Activated CD4-positive, alpha-beta T cell treated with anti-CD3 and anti-CD28 coated beads, Interleukin-2, amount 50 U/mL, for 16 hours (primary cell): Measurements from ENCODE around the gene GRIK3.
"Not testable (repeated sequence)": the region's sequence is repeated elsewhere in the genome, so short reads cannot be mapped to it uniquely, and the experiment has no call there.

Source experiments
- DNase-seq: peaks from one replicate; pipeline ENCODE4 v3.0.0-alpha.2; 2020

The GRIK3 gene

DNA sequence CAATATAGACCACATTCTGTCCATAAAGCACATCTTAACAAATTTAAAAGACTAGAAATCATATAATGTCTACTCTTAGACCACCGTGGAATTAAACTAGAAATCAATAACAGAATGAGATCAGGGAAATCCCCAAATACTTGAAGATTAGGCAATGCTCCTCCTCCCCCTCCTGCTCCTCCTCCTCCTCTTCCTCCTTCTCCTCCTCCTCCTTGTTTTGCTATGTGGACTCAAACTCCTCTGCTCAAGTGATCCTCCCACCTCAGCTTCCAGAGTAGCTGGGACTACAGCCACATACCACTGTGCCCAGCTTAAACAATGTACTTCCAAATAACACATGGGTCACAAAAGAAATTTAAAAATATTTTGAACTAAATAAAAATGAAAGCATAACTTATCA is 134.2 kb downstream of the GRIK3 start:
- no peak for DNase-seq

GRCh38 chr1:36897813-36898212 is 136.5 kb downstream of the GRIK3 start:
- not testable (repeated sequence) for DNase-seq

- no peak for DNase-seq
Observed at GRCh38 chr1:36894824-36895223, 139.5 kb downstream of the GRIK3 start.

- DNase-seq, result no peak
Observed at GRCh38 chr1:36890776-36891175, 143.5 kb downstream of the GRIK3 start.

DNA sequence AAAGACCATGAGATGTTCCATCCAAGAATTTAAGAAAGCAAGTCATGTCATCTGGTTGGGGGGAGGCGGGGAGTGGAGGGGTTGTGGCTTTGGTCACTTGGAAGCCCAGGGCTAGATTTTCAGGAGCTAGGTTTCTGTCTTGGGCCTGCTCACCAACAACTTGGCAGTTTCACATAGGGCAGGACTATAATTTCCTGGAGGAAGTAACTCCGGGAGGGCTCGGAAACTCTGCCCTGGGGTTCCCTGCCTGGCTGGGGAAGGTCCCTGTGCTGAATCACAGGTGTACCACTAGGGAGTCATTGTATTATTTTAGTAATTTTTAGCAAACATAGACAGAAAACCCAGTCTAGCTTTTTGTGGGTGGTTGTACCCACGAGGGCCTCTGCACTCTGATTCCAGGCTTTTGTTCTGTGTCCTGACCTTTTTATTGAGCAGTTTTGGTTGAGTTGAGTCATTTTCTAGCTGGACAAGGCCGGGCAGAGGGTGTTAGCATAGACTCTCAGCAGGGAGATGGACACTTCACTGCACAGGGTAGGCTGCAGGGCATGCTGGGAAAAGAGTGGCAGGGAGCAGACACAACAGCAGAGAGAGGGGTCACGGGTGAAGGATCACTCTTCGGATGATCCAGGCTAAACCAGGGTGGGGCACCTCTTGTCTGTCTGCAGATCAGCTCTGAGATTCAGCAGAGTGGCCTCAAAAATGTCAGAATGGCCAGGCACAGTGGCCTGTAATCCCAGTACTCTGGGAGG is 144.7 kb downstream of the GRIK3 start:
- DNase-seq, result no peak

DNA sequence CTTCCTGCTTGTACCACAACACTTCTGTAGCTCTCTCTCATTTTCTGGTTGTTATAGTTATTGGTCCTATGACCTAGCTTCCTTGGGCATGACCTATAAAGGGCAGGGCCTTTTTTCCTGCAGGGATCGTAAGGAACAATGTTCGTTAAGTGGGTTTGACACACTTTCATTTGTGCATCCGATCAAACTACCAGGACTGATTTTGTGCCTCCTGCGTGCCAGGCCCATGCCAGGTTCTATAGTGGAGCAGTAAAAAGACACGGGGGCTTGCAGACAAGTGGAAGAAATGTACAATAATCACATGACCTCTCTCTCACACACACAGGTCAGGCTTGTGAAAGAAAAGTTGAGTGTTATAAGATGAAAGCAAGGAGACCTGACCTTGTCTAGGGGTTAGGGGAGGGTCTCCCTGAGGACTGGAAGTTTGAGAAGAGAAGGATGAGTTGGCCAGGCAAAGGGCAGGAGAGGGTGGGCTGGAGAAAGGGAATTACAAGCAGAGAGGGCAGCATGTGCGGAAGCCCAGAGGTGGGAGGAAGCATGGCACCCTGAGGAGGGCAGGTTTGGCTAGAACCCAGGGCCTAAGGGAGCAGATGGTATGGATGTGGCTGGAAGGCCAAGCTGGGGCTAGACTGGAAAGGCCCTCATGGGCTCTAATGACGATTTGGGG is 145.4 kb downstream of the GRIK3 start:
- DNase-seq, result no peak

DNA sequence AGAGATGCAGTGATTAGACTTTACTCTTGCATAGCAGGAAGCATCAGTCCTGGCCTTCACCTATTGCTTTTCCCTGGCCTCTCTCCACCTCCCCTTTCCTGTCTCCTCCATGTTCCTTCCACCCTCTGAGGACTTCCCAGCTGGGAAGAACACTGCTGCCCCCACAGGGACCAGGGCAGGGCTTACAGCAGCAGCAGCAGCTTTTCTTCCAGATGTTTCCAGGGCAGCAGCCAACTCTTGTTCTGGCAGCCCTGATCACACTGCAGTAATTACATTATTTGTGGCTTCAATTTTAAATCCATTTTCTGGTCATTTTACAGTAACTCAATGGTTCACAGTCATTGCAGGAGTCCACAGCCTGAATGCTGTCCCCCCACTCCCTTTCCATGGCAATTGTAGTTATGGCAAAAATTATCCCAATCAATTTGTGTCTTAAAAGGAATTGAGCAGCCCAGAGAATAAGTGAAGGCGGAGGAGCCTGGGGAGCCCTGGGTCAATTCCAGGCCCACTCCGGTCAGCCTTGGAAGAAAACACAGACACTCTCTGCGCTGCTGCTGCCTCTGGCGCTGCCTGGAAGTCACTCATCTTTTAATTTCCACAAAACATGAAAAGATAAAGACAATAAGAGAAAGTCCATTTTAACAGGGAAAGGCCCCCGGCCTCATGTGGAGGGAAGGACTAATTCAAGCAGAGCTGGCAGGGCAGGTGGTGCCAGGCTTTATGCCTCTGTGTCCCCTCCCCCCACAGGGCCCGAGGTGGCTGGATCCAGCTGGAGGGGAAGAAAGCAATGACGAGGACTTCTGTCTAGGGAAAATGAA is 148.6 kb downstream of the GRIK3 start:
- no peak for DNase-seq

DNA sequence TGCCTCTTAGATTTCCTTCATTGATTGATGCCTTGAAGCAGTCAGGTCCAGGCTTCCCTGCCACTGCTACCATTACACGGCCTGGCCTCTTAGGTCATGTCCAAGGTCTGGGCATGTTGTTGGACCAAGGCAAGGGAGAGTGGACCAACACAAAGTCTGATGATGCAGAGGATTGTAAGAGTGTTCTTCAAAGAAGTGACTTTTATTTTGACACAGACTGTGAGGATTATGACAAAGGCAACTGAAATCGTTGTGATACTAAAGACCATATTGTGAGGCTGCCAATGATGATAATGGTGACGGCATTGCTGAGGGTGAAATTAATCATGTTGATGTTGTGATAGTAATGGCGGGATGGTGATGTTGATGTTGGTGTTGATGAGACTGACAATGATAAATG is 149.5 kb downstream of the GRIK3 start:
- no peak for DNase-seq

DNA sequence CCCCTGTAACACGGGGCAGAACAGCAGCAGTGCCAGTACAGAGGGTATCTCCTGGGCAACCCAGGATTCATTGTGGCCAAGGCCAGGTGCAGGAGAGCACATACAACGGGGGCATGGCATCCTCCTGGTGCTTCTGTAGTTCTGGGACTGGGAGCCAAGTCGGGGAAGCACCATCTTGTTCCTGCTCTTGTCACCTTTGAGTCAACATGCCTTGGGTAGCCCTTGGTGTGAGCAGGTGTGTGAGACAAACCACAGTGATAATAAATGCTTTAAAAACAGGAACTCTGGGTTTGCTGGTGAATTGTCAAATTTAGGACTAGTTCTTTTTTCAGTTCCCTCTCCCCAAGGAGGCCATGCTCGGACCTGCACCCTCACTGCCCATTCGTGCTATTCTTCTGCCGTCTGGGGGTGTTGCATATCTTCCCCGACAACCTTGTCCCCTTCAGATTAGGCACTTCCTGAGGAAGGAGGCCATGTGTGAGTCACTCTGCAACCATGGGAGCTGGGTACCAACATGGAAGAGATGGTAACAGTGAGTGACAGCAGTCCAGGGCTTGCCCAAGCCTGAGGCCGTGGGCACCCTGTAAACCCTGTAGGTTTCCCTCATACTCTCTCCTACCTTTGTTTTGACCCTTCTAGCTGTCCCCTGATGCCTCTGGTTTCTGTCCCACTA is 150.2 kb downstream of the GRIK3 start:
- no peak for DNase-seq

DNA sequence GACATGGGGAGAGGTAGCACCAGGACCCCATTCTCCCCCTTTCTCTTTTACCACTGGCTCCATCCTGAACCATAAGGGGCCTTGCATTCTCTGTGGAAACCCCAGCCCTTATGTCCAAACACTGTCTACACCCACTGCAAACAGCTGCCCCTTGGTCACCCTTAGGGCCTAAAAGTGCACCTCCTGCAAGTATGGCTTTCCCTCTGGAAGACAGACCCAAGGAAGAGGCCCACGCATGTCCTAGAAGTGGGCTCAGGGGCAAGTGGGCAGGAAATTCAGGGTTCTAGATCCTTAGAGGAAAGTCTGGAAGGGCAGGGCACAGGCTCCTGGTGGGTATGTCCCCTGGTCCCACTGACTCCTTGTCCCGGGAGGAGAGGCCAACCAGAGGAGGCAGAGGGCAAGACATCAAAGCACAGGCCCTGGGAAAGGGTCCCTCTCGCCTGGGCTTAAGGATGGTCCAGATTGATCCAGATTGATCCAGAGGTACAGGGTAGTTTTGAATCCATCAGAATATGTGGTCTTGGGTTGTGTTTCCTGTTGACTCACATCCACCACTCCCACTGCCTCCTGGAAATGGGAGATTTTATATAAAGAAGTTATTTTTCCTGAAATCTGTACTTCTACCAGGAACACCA is 150.9 kb downstream of the GRIK3 start:
- DNase-seq, result no peak

DNA sequence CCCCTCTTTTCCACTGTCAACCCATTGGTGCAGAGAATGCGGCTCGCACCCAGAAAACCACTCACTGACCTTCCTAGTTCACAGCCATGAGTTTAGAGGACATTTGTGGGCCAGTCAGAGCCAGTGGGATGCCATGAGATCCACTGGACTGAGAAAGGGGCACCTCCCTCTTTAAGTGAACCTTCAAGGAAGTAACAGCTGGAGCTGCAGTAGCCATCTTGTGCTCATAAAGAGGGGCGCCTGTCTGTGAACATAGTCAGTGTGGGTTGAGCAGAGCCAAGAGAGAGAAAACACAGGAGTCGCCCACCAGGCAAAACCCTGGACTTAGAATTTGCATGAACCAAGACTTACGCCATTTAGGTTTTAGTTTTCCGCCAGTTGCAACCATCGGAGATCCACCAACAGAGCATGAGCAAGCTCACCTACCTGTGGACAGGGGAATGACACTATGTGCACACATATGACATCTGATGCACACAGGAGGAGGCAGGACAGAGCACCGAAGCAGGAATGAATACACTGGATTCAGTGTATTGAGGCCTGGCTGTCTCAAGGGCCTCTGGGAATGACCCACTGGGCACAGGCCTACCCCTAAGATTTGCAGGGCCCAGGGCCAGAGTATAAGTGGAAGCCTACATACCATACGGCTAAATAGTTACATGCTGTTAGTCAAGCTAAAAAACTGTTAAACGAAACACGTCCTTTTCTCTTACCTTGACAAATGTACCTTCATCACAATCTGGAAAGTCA is 151.6 kb downstream of the GRIK3 start:
- DNase-seq, result no peak

- no peak for DNase-seq
Observed at GRCh38 chr1:36881541-36881940, 152.8 kb downstream of the GRIK3 start.

- DNase-seq, result no peak
Observed at GRCh38 chr1:36881068-36881405, 153.3 kb downstream of the GRIK3 start.

GRCh38 chr1:36880155-36881067 is 153.9 kb downstream of the GRIK3 start:
- DNase-seq, result no peak

- DNase-seq, result no peak
Observed at GRCh38 chr1:36879613-36880012, 154.7 kb downstream of the GRIK3 start.

GRCh38 chr1:36876990-36877389 is 157.3 kb downstream of the GRIK3 start:
- no peak for DNase-seq

- DNase-seq, result no peak
Observed at GRCh38 chr1:36874271-36875060, 159.8 kb downstream of the GRIK3 start.

GRCh38 chr1:36872858-36873257 is 161.5 kb downstream of the GRIK3 start:
- DNase-seq, result no peak

DNA sequence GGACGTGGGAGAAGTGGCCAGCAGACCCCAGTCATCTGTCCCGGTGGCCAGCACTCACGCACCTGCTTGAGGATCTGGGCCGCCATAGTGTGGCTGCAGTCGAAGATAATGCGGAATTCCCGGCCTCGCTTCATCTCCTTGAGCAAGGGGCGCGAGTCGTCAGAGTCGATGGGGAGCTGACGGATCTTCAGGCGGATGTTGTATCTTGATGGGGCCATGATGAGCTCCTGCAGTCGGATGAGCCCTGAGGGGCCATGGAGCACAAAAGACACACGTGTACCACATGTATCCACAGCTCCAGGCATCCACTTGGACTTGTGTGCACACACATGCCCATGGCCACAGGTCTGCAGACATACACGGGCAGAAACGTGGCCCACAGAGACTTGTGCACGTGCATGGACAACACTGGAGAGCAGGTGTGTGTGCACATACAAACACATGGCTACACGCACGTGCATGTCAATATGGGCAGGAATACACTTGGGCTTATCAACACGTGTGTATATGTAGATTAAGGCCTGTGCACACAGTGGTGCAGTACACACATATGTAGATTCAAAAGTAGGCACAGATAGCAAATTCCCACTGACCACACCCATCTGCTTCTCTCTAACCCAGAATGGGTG is 162.1 kb downstream of the GRIK3 start:
- no peak for DNase-seq
